HepG2 (cell line): ENCODE measurements around the gene NINJ2. TPM values are rescaled to one million over a fixed set of nuclear protein-coding genes. Genes with fewer than 3 reads are reported as not detected.
A peak's percentile ranks its signal among the peaks of the same experiment; 100 is the strongest.

Source experiments
- AHR ChIP-seq: IDR thresholded peaks from 2 replicates; pipeline ENCODE4 v1.6.1; 2018; ENCODE audit warnings: missing genetic modification reagents, missing compliant biosample characterization
- BCL6 ChIP-seq: IDR thresholded peaks from 2 replicates; pipeline ENCODE4 v1.6.1; 2016; ENCODE audit warnings: missing genetic modification reagents, missing compliant biosample characterization
- E2F5 ChIP-seq: sonication (generic); formaldehyde crosslinking; conservative IDR thresholded peaks from 2 replicates; pipeline ENCODE4 v1.4.0; 2020; ENCODE audit warnings: missing genetic modification reagents
- FIP1L1 ChIP-seq: fragments of 200-400 bp; formaldehyde crosslinking; IDR thresholded peaks from 2 replicates; pipeline ENCODE4 v1.6.1; 2018; ENCODE audit warnings: low read depth, mild to moderate bottlenecking, low read length, moderate library complexity, borderline replicate concordance; ENCODE audit not compliant: insufficient read depth
- GATAD2A ChIP-seq: IDR thresholded peaks from 2 replicates; pipeline ENCODE4 v1.6.1; 2016
- KMT2A ChIP-seq: sonication (generic); formaldehyde crosslinking; IDR thresholded peaks from 2 replicates; pipeline ENCODE4 v1.4.0; 2020; ENCODE audit warnings: missing genetic modification reagents
- MTA1 ChIP-seq: sonication (generic); formaldehyde crosslinking; IDR thresholded peaks from 2 replicates; pipeline ENCODE4 v1.4.0; 2020; ENCODE audit warnings: missing genetic modification reagents, mild to moderate bottlenecking, borderline replicate concordance
- NAIF1 ChIP-seq: sonication (generic); formaldehyde crosslinking; IDR thresholded peaks from 2 replicates; pipeline ENCODE4 v1.5.0; 2020; ENCODE audit warnings: mild to moderate bottlenecking, missing genetic modification reagents, borderline replicate concordance
- NR2F1 ChIP-seq, 2 experiments: fragments of 450-650 bp in 1 of 2; formaldehyde crosslinking in 1 of 2; IDR thresholded peaks; 2 replicates each; pipeline versions ENCODE4 v1.5.0 to v1.6.1; 2016 to 2020; ENCODE audit warnings: mild to moderate bottlenecking in 1 of 2, missing compliant biosample characterization in 1 of 2, missing genetic modification reagents in 1 of 2, moderate library complexity in 1 of 2
- PITX1 ChIP-seq: sonication (generic); formaldehyde crosslinking; IDR thresholded peaks from 2 replicates; pipeline ENCODE4 v1.5.1; 2020; ENCODE audit warnings: mild to moderate bottlenecking, missing genetic modification reagents
- PRDM10 ChIP-seq: sonication (generic); formaldehyde crosslinking; IDR thresholded peaks from 2 replicates; pipeline ENCODE4 v1.4.0; 2020; ENCODE audit warnings: low read depth, missing genetic modification reagents
- RXRB ChIP-seq: IDR thresholded peaks from 2 replicates; pipeline ENCODE4 v1.6.1; 2016; ENCODE audit warnings: borderline replicate concordance, missing genetic modification reagents, missing compliant biosample characterization
- SIX4 ChIP-seq: sonication (generic); formaldehyde crosslinking; IDR thresholded peaks from 2 replicates; pipeline ENCODE4 v1.4.0; 2020; ENCODE audit warnings: missing genetic modification reagents
- ZNF207 ChIP-seq: fragments of 450-650 bp; IDR thresholded peaks from 2 replicates; pipeline ENCODE4 v1.6.1; 2016; ENCODE audit warnings: antibody characterized with exemption, borderline replicate concordance
- ZNF276 ChIP-seq: sonication (generic); formaldehyde crosslinking; IDR thresholded peaks from 2 replicates; pipeline ENCODE4 v1.4.0; 2020; ENCODE audit warnings: mild to moderate bottlenecking, low read depth, missing genetic modification reagents
- ZNF296 ChIP-seq: sonication (generic); formaldehyde crosslinking; conservative IDR thresholded peaks from 2 replicates; pipeline ENCODE4 v1.5.0; 2020; ENCODE audit warnings: mild to moderate bottlenecking, missing genetic modification reagents
- ZNF609 ChIP-seq: sonication (generic); formaldehyde crosslinking; IDR thresholded peaks from 2 replicates; pipeline ENCODE4 v1.4.0; 2020; ENCODE audit warnings: mild to moderate bottlenecking, missing genetic modification reagents, borderline replicate concordance
- ZNF678 ChIP-seq: sonication (generic); formaldehyde crosslinking; IDR thresholded peaks from 2 replicates; pipeline ENCODE4 v1.4.0; 2020; ENCODE audit warnings: mild to moderate bottlenecking, missing genetic modification reagents
- polyA plus RNA-seq, 8 experiments: library from polyadenylated mRNA; depleted of rRNA in 3 of 8; stranded (reverse) in 7 of 8; unstranded in 1 of 8; fragments of >200 nt; fragmentation: Illumina TruSeq in 4 of 8; extraction: Trizol in 4 of 8; gene quantifications; 2 replicates each; pipeline versions ENCODE4 v1.2.1 to v1.2.3, GENCODE V29; 2011 to 2016; ENCODE audit warnings: low read depth in 4 of 8, missing spikeins in 1 of 8, mixed read lengths in 1 of 8; ENCODE audit not compliant: insufficient read depth in 1 of 8
- total RNA-seq, 5 experiments: library from RNA; depleted of rRNA; stranded (reverse); fragments of >200 nt; fragmentation: Illumina TruSeq; extraction: Trizol; gene quantifications; 2 replicates each; pipeline ENCODE4 v1.2.3, GENCODE V29; 2016; ENCODE audit warnings: low read depth in 1 of 5

Gene NINJ2
- total and polyA plus RNA-seq, 2 of the 13 experiments (the other 11 are each of a cell fraction or from before 2014, with no cell fraction given): 0.62 to 3.8 TPM

- TF ChIP-seq ZNF276 (CRISPR knock-in tag): no peak
- no peak for TF ChIP-seq PRDM10
- no peak for TF ChIP-seq E2F5
- TF ChIP-seq AHR (CRISPR knock-in tag): no peak
- no peak for TF ChIP-seq ZNF609 (CRISPR knock-in tag)
- TF ChIP-seq PITX1 (CRISPR knock-in tag): no peak
- TF ChIP-seq ZNF207: no peak
- no peak for TF ChIP-seq MTA1 (CRISPR knock-in tag)
- TF ChIP-seq ZNF678 (CRISPR knock-in tag): no peak
- no peak for TF ChIP-seq SIX4
- no peak for TF ChIP-seq KMT2A (CRISPR knock-in tag)
- peak; percentile 89 to 94 for TF ChIP-seq NR2F1 (CRISPR knock-in tag; IDR thresholded peaks at IDR 0.05)
- TF ChIP-seq BCL6 (CRISPR knock-in tag): peak; percentile 88
- no peak for TF ChIP-seq ZNF296 (CRISPR knock-in tag)
- TF ChIP-seq FIP1L1: no peak
- peak; percentile 94 for TF ChIP-seq RXRB (CRISPR knock-in tag)
- peak; percentile 83 for TF ChIP-seq GATAD2A (CRISPR knock-in tag)
- no peak for TF ChIP-seq NAIF1
Observed at GRCh38 chr12:645563-646071, 17.6 kb downstream of the NINJ2 start (continued).
